ENCODE data around the gene NTF3. TPM values are rescaled to one million over a fixed set of nuclear protein-coding genes. Genes with fewer than 3 reads are reported as not detected.

Gene NTF3
- polyA plus RNA-seq = 1 to 10 TPM in 1 of 3 donors, under 1 TPM in 2; 0.06 to 1.5 (median 0.40) TPM

- no peak within 1 kb of the TSS for H3K27ac ChIP-seq (ENCODE audit: low read depth, low read length)
- WGBS, 3 donors = 1 to 2% (median 1%) methylated on average over 28 to 34 of the region's 34 CpGs
Observed at GRCh38 chr12:5432011-5432400, at the start of gene NTF3. Gene NTF3 (plus strand): TSS chr12:5432108. CDS start chr12:5432325, 217 bp downstream.

GRCh38 chr12:5384015-5384414 is 47.9 kb upstream of the NTF3 start:
- no peak overlapping the region for H3K27ac ChIP-seq (ENCODE audit: low read depth, low read length)
- 76 to 89% (median 80%) methylated on average over 4 of the region's 4 CpGs for WGBS, 3 donors

GRCh38 chr12:5388581-5389535 is 43.0 kb upstream of the NTF3 start:
- H3K27ac ChIP-seq (ENCODE audit: low read depth, low read length) = no peak overlapping the region
- 68 to 84% (median 83%) methylated on average over 5 of the region's 5 CpGs for WGBS, 3 donors

- 61 to 87% (median 84%) methylated on average over 6 of the region's 6 CpGs for WGBS, 3 donors
- no peak overlapping the region for H3K27ac ChIP-seq (ENCODE audit: low read depth, low read length)
Observed at GRCh38 chr12:5390174-5390799, 41.6 kb upstream of the NTF3 start.

GRCh38 chr12:5391653-5392052 is 40.3 kb upstream of the NTF3 start:
- H3K27ac ChIP-seq (ENCODE audit: low read depth, low read length) = no peak overlapping the region
- WGBS, 3 donors = 21 to 59% (median 57%) methylated on average over 2 of the region's 2 CpGs

- WGBS, 3 donors = 68 to 94% (median 87%) methylated on average over 5 of the region's 5 CpGs
Observed at GRCh38 chr12:5392961-5393360, 38.9 kb upstream of the NTF3 start.

GRCh38 chr12:5395443-5396271 is 36.3 kb upstream of the NTF3 start:
- H3K27ac ChIP-seq (ENCODE audit: low read depth, low read length) = no peak overlapping the region
- 11 to 13% (median 12%) methylated on average over 13 of the region's 13 CpGs for WGBS, 3 donors

More at GRCh38 chr12:5392961-5393360, 38.9 kb upstream of the NTF3 start:
- no peak overlapping the region for H3K27ac ChIP-seq (ENCODE audit: low read depth, low read length)

GRCh38 chr12:5396541-5396940 is 35.4 kb upstream of the NTF3 start:
- 70 to 92% (median 88%) methylated on average over 1 of the region's 1 CpG for WGBS, 3 donors
- H3K27ac ChIP-seq (ENCODE audit: low read depth, low read length) = no peak overlapping the region

- 79 to 93% (median 91%) methylated on average over 2 of the region's 2 CpGs for WGBS, 3 donors
- no peak overlapping the region for H3K27ac ChIP-seq (ENCODE audit: low read depth, low read length)
Observed at GRCh38 chr12:5399266-5399665, 32.6 kb upstream of the NTF3 start.

- WGBS, 3 donors = 29 to 64% (median 41%) methylated on average over 8 of the region's 8 CpGs
- no peak overlapping the region for H3K27ac ChIP-seq (ENCODE audit: low read depth, low read length)
Observed at GRCh38 chr12:5402009-5402935, 29.6 kb upstream of the NTF3 start.

GRCh38 chr12:5403411-5403810 is 28.5 kb upstream of the NTF3 start:
- H3K27ac ChIP-seq (ENCODE audit: low read depth, low read length) = no peak overlapping the region
- 46 to 70% (median 61%) methylated on average over 3 of the region's 3 CpGs for WGBS, 3 donors

- H3K27ac ChIP-seq (ENCODE audit: low read depth, low read length) = no peak overlapping the region
- 49 to 59% (median 54%) methylated on average over 6 of the region's 6 CpGs for WGBS, 3 donors
Observed at GRCh38 chr12:5407034-5407856, 24.7 kb upstream of the NTF3 start.

GRCh38 chr12:5409619-5410018 is 22.3 kb upstream of the NTF3 start:
- no peak overlapping the region for H3K27ac ChIP-seq (ENCODE audit: low read depth, low read length)
- WGBS, 3 donors = 28 to 66% (median 61%) methylated on average over 1 of the region's 1 CpG

GRCh38 chr12:5416571-5416970 is 15.3 kb upstream of the NTF3 start:
- WGBS, 3 donors = 86 to 98% (median 88%) methylated on average over 1 of the region's 1 CpG
- H3K27ac ChIP-seq (ENCODE audit: low read depth, low read length) = no peak overlapping the region

GRCh38 chr12:5417500-5417899 is 14.4 kb upstream of the NTF3 start:
- no peak overlapping the region for H3K27ac ChIP-seq (ENCODE audit: low read depth, low read length)

- H3K27ac ChIP-seq (ENCODE audit: low read depth, low read length) = no peak overlapping the region
- 13 to 27% (median 21%) methylated on average over 14 of the region's 14 CpGs for WGBS, 3 donors
Observed at GRCh38 chr12:5428332-5429221, 3.3 kb upstream of the NTF3 start.

All from adipose tissue (tissue), 3 donors.